Activated B cell treated with CpG ODN at 0.5 μM for 24 hours (primary cell): ENCODE data around the gene TAOK1. TPM values are rescaled to one million over a fixed set of nuclear protein-coding genes. Genes with fewer than 3 reads are reported as not detected.

Experiments
- ATAC-seq: fragments of 200-7000 bp; cut with Tn5 transposase; one replicate; pipeline ENCODE4 v1.10.0; 2021; ENCODE audit warnings: low read depth, mild to moderate bottlenecking, moderate library complexity
- CTCF ChIA-PET: fragments of 350-600 bp; sonication (Branson Sonifier 250); formaldehyde crosslinking; loops from one replicate; lab custom pipeline; 2021; ENCODE audit warnings: antibody characterized with exemption; lab: Charles Lee
- POLR2A ChIA-PET: fragments of 350-600 bp; sonication (Branson Sonifier 250); formaldehyde crosslinking; loops from one replicate; lab custom pipeline; 2021; ENCODE audit warnings: antibody characterized with exemption; lab: Charles Lee
- DNase-seq: peaks from one replicate; pipeline ENCODE4 v3.0.0; 2022
- H3K27ac Mint-ChIP-seq: one replicate; pipeline ENCODE4 v1.8.0; 2020; ENCODE audit warnings: mixed read lengths
- H3K27me3 Mint-ChIP-seq: one replicate; pipeline ENCODE4 v1.8.0; 2021; ENCODE audit warnings: mixed read lengths
- H3K36me3 Mint-ChIP-seq: one replicate; pipeline ENCODE4 v1.8.0; 2021; ENCODE audit warnings: low read depth, mixed read lengths
- H3K4me1 Mint-ChIP-seq: one replicate; pipeline ENCODE4 v1.8.0; 2021; ENCODE audit warnings: mixed read lengths
- H3K4me3 Mint-ChIP-seq: one replicate; pipeline ENCODE4 v1.8.0; 2020; ENCODE audit warnings: mild to moderate bottlenecking, mixed read lengths
- H3K9me3 Mint-ChIP-seq: one replicate; pipeline ENCODE4 v1.8.0; 2020; ENCODE audit warnings: mixed read lengths
- intact Hi-C: fragments of 100-400 bp; cut with micrococcal nuclease; formaldehyde crosslinking; loops from one replicate; pipeline ENCODE4 v1.15.1; 2024
- total RNA-seq: library from RNA; stranded (reverse); gene quantifications from 2 replicates; pipeline ENCODE4 v1.2.3, GENCODE V29; 2022
- TF ChIP-seq, protein P1 (sequence below): fragments of 200-600 bp; IDR thresholded peaks from one replicate; pipeline ENCODE4 v1.8.0; 2022; ENCODE audit warnings: antibody characterized with exemption, mild to moderate bottlenecking

The TAOK1 gene
- total RNA-seq, 1 donor from 2014 or later, result 55.5 TPM

DNA sequence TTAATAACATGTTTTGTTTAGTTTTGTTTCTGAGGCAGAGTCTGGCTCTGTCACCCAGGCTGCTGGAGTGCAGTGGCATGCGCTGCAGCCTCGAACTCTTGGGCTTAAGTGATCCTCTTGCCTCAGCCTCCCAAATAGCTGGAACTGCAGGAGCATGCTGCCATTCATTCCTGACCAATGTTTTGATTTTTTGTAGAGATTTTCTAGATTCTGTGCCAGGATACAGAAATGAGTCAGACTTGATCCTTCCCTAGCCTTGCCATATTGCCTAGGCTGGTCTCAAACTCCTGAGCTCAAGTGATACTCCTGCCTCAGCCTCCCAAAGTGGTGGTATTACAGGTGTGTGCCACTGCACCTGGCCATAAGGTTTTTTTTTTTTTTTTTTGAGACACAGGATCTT lies 17.7 kb downstream of the TAOK1 start:
- POLR2A ChIA-PET, result no interaction called here
- Mint-ChIP-seq H3K36me3 (peaks cover 36% of the 10 kb centered on the region), H3K27me3 (no peaks in the 10 kb centered on the region), H3K9me3 (no peaks in the 10 kb centered on the region), H3K4me1 (peaks cover 24% of the 10 kb centered on the region), H3K27ac (no peak overlapping the region), H3K4me3 (no peak overlapping the region)
- TF ChIP-seq, protein P1, sequence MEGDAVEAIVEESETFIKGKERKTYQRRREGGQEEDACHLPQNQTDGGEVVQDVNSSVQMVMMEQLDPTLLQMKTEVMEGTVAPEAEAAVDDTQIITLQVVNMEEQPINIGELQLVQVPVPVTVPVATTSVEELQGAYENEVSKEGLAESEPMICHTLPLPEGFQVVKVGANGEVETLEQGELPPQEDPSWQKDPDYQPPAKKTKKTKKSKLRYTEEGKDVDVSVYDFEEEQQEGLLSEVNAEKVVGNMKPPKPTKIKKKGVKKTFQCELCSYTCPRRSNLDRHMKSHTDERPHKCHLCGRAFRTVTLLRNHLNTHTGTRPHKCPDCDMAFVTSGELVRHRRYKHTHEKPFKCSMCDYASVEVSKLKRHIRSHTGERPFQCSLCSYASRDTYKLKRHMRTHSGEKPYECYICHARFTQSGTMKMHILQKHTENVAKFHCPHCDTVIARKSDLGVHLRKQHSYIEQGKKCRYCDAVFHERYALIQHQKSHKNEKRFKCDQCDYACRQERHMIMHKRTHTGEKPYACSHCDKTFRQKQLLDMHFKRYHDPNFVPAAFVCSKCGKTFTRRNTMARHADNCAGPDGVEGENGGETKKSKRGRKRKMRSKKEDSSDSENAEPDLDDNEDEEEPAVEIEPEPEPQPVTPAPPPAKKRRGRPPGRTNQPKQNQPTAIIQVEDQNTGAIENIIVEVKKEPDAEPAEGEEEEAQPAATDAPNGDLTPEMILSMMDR, result no peak
- DNase-seq (no peak), ATAC-seq (no peak)
- CTCF ChIA-PET, result no interaction called here
- intact Hi-C loops, result no loop called here

DNA sequence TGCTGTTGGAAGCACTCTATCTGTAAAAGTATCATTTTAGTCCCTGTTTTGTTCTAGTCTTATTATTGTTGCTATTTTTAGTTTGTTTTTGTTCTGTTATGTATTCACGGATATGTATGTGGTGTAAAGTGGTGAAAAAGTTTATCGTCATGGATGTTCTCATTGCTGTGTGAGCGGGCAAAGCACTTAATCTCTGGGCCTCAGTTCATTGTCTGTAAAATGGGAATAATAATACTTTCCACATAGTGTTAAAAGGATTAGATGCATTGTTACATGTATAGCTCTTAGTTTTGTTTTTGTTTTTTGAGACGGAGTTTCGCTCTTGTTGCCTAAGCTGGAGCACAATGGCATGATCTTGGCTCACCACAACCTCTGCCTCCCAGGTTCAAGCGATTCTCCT lies 19.8 kb downstream of the TAOK1 start:
- Mint-ChIP-seq H3K4me3 (no peak overlapping the region), H3K36me3 (peaks cover 30% of the 10 kb centered on the region), H3K9me3 (no peaks in the 10 kb centered on the region), H3K4me1 (peaks cover 24% of the 10 kb centered on the region), H3K27me3 (no peaks in the 10 kb centered on the region), H3K27ac (peak overlapping the region; percentile 10)
- intact Hi-C loops, result no loop called here
- DNase-seq (no peak), ATAC-seq (no peak)
- TF ChIP-seq, protein P1, result no peak
- POLR2A ChIA-PET, result no interaction called here
- CTCF ChIA-PET, result no interaction called here

DNA sequence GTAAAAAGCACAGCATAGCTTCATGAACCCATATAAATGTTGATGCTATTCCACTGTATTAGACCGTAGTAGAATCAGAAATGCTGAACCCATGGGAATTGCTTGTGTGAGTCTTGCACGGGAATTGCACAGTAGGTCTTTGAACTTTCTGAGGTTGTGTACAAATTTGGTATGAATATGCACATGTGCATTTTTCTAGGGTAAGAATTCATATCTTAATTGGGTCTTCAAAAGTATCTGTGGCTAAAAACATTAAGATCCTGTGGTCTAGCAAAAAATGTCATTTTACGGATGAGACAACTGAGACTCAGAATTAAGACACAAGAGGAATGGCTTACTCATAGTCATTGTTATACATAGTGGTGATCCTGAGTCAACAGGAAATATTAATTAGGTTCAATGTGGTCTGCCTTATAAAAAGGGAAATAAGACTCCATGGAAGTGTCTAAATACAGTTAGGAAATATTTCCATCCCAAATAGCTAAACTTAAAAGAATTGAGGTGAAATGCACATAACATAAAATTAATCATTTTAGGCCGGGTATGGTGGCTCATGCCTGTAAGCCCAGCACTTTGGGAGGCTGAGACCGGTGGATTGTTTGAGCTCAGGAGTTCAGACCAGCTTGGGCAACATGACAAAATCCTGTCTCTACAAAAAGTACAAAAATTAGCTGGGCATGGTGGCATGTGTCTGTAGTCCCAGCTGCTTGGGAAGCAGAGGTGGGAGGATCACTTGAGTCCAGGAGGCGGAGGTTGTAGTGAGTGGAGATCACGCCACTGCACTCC lies 22.8 kb downstream of the TAOK1 start:
- TF ChIP-seq, protein P1, result no peak
- ChIA-PET POLR2A (no interaction called here), CTCF (no interaction called here)
- no peak overlapping the region for H3K4me3 Mint-ChIP-seq
- H3K27ac Mint-ChIP-seq, result no peak overlapping the region
- no peaks in the 10 kb centered on the region for H3K9me3 Mint-ChIP-seq
- intact Hi-C loops, result no loop called here
- DNase-seq, result no peak
- H3K27me3 Mint-ChIP-seq, result no peaks in the 10 kb centered on the region
- no peak for ATAC-seq
- H3K36me3 Mint-ChIP-seq, result peaks cover 20% of the 10 kb centered on the region
- peaks cover 16% of the 10 kb centered on the region for H3K4me1 Mint-ChIP-seq

DNA sequence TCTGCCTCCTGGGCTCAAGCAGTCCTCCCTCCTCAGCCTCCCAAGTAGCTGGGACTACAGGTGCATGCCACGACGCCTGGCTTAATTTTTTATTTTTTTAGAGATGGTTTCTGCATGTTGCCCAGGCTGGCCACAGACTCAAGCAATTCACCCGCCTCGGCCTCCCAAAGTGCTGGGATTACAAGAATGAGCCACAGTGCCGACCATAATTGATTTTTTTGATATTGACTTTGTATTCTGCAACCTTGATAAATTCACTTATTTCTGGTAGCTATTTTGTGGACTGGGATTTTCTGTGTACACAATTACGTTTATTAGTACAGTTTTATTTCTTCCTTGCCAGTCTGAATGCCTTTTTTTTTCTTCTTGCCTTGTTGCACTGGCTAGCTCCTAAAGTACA lies 30.0 kb downstream of the TAOK1 start:
- ChIA-PET POLR2A (no interaction called here), CTCF (no interaction called here)
- Mint-ChIP-seq H3K36me3 (peaks cover 30% of the 10 kb centered on the region), H3K4me1 (no peaks in the 10 kb centered on the region), H3K4me3 (no peak overlapping the region), H3K27me3 (no peaks in the 10 kb centered on the region), H3K27ac (no peak overlapping the region), H3K9me3 (no peaks in the 10 kb centered on the region)
- TF ChIP-seq, protein P1, result no peak
- ATAC-seq (no peak), DNase-seq (no peak)
- intact Hi-C loops, result no loop called here

DNA sequence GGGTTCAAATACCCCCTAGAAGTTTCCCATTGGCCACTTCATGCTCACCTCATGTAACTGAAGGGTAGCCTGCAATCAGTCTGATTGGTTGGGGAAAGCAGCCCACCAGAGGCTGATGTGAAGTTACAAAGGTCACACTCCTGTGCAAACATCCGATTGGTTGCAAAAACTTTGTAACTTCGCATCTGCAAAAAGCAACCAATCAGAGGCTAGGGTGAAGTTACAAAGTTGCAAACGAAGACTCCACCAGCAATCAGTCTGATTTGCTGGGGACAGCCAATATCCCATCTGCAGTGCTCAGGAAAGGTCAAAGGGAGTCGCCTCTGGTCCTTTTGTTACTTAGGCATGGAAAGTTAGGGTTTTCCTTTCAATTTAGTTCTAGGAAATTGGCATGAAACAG lies 40.1 kb downstream of the TAOK1 start:
- ATAC-seq, result no peak
- POLR2A ChIA-PET, result no interaction called here
- DNase-seq, result no peak
- no peak overlapping the region for H3K27ac Mint-ChIP-seq
- TF ChIP-seq, protein P1, result no peak
- H3K36me3 Mint-ChIP-seq, result peaks cover 14% of the 10 kb centered on the region
- H3K9me3 Mint-ChIP-seq, result no peaks in the 10 kb centered on the region
- H3K27me3 Mint-ChIP-seq, result no peaks in the 10 kb centered on the region
- intact Hi-C loops, result no loop called here
- CTCF ChIA-PET, result no interaction called here
- H3K4me1 Mint-ChIP-seq, result peaks cover 24% of the 10 kb centered on the region
- no peak overlapping the region for H3K4me3 Mint-ChIP-seq
